GM06990 (cell line): ENCODE measurements around the gene TMC2.

Experiments
- DNase-seq: peaks from one replicate; pipeline ENCODE4 v3.0.0-alpha.2; 2011; ENCODE audit not compliant: insufficient read length; ENCODE audit errors: extremely low read depth
- H3K27me3 ChIP-seq: replicated peaks from 2 replicates; pipeline ENCODE4 v1.6.0; 2011; ENCODE audit warnings: low read length; ENCODE audit not compliant: control insufficient read depth, insufficient read depth
- H3K36me3 ChIP-seq: 2 replicates; pipeline ENCODE4 v1.5.1; 2011; ENCODE audit warnings: low read length; ENCODE audit not compliant: control insufficient read depth, insufficient read depth
- H3K4me3 ChIP-seq: replicated peaks from 2 replicates; pipeline ENCODE4 v1.5.1; 2011; ENCODE audit warnings: low read depth, mild to moderate bottlenecking, control low read depth, low read length
- TF ChIP-seq, protein P1 (sequence below): IDR thresholded peaks from 2 replicates; pipeline ENCODE4 v1.5.1; 2011; ENCODE audit warnings: low read length, control low read depth, mild to moderate bottlenecking, inconsistent platforms; ENCODE audit not compliant: insufficient read depth, poor library complexity, severe bottlenecking

Gene TMC2

GRCh38 chr20:2542361-2542760 is 6.0 kb downstream of the TMC2 start:
- peaks cover 3% of the 10 kb centered on the region; the same call in 1 of the 2 replicates for H3K27me3 ChIP-seq
- H3K4me3 ChIP-seq, result no peak overlapping the region
- no peaks in the 10 kb centered on the region for H3K36me3 ChIP-seq
- no peak for DNase-seq
- TF ChIP-seq, protein P1, sequence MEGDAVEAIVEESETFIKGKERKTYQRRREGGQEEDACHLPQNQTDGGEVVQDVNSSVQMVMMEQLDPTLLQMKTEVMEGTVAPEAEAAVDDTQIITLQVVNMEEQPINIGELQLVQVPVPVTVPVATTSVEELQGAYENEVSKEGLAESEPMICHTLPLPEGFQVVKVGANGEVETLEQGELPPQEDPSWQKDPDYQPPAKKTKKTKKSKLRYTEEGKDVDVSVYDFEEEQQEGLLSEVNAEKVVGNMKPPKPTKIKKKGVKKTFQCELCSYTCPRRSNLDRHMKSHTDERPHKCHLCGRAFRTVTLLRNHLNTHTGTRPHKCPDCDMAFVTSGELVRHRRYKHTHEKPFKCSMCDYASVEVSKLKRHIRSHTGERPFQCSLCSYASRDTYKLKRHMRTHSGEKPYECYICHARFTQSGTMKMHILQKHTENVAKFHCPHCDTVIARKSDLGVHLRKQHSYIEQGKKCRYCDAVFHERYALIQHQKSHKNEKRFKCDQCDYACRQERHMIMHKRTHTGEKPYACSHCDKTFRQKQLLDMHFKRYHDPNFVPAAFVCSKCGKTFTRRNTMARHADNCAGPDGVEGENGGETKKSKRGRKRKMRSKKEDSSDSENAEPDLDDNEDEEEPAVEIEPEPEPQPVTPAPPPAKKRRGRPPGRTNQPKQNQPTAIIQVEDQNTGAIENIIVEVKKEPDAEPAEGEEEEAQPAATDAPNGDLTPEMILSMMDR, result no peak

DNA sequence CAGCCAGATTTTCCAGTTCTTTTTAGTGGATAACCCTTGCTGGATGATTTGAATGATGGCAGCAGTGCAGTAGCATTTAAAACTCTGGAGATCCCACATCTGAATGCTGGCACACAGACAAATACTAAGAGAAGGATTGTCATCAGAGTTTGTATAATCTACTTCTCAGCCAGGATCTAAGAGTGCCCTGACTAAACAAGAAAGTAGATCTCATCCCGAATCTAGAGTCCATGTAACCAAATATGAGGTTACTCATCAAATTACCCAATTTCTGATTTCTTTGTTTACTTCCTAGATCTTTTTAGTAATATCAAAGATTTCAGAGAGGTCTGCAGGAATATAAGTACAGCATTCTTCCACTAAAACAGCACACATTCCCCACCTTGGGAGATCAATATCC is 7.8 kb downstream of the TMC2 start:
- H3K27me3 ChIP-seq, result 0 out of 2 replicates have a peak, but pooled peaks cover 1% of the 10 kb centered on the region
- no peak for DNase-seq

DNA sequence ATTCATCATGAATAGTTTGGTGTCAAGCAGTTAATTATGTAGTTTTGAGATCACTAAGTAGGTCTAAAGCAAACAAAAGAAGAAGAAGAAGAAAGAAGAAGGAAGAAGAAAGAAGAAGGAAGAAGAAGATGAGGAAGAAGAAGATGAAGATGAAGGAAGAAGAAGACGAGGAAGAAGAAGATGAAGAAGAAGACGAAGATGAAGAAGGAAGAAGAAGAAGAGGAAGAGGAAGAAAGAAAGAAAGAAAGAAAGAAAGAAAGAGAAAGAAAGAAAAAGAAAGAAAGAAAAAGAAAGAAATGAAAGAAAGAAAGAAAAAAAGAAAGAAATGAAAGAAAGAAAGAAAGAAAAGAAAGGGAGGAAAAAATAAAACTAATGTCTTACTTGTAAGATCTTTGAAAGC is 9.2 kb downstream of the TMC2 start:
- no peaks in the 10 kb centered on the region for H3K27me3 ChIP-seq
- H3K4me3 ChIP-seq, result no peak overlapping the region
- H3K36me3 ChIP-seq, result no peaks in the 10 kb centered on the region
- TF ChIP-seq, protein P1, result no peak
- no peak for DNase-seq

More for the DNA sequence above, 7.8 kb downstream of the TMC2 start:
- TF ChIP-seq, protein P1, result no peak
- Histone ChIP-seq H3K36me3 (no peaks in the 10 kb centered on the region), H3K4me3 (no peak overlapping the region)

GRCh38 chr20:2557873-2558580 is 21.7 kb downstream of the TMC2 start:
- H3K4me3 ChIP-seq, result no peak overlapping the region
- H3K36me3 ChIP-seq, result no peaks in the 10 kb centered on the region
- H3K27me3 ChIP-seq, result no peaks in the 10 kb centered on the region; the same call in none of the 2 replicates
- TF ChIP-seq, protein P1, result no peak
- DNase-seq, result no peak

DNA sequence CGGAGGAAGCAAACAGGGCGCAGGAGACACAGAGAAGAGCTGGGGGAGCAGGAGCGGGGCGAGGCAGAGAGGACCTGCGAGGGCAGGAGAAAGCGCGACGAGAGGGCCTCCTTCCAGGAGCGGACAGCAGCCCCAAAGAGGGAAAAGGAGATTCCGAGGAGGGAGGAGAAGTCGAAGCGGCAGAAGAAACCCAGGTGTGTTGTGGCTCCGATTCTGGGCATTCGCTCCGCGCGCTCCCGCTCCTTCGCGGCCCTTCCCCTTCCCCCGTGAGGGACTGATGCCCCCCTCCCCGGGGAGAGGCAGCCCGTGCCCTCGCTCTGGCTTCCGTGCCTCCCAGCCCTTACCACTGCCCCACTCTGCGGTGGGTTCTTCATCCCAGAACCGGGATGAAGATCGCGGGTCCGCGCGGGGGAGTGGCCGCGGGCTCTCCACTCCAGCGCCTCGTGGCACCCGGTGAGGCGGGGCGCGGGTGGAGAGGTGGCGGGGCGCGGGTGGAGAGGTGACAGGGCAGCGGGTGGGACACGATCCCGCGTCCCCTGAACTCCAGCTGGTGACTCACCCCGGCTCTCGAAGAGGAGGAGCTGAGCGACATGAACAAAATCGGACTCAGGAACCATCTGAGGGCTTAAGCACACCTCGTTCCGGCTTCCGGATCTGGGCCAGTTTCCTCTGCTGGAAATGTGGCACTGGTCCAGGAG is 22.4 kb downstream of the TMC2 start:
- TF ChIP-seq, protein P1, result no peak
- Histone ChIP-seq H3K4me3 (no peak overlapping the region), H3K36me3 (no peaks in the 10 kb centered on the region), H3K27me3 (no peaks in the 10 kb centered on the region; the same call in none of the 2 replicates)
- no peak for DNase-seq
